ENCODE data around the gene MAP4K3.

MAP4K3 gene

DNA sequence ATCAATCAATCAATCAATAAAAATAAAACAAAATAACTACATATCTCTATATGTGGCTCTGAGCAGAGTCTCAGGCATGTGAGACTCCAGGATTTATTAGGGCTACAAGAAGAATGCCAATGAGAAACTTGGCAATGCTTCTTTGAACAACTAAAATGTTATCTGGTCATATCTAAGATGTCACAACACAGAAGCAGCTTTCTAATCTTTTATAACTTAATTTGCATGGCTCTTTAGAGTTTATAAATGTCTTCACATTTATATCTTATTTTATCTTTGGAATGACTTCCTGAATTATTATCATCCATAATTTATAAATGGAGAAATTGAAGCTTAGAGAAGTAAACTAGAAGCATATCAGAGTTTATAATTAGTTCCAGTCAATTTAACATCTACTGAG is 14.9 kb upstream of the MAP4K3 start:
- TF ChIP-seq ZNF565 (CRISPR knock-in tag; conservative IDR thresholded peaks at IDR 0.05; ENCODE audit: low read depth) (no peak), RARB (CRISPR knock-in tag; IDR thresholded peaks at IDR 0.05) (no peak), OSR1 (CRISPR knock-in tag; IDR thresholded peaks at IDR 0.05) (no peak), ISL1 (CRISPR knock-in tag; IDR thresholded peaks at IDR 0.05) (peak; percentile 94), SNAI2 (CRISPR knock-in tag; IDR thresholded peaks at IDR 0.05) (no peak), PATZ1 (CRISPR knock-in tag; IDR thresholded peaks at IDR 0.05; ENCODE audit: borderline replicate concordance) (no peak), GLIS3 (CRISPR knock-in tag; IDR thresholded peaks at IDR 0.05) (no peak), ZFP30 (CRISPR knock-in tag; IDR thresholded peaks at IDR 0.05) (no peak)
- TF ChIP-seq, protein P1, sequence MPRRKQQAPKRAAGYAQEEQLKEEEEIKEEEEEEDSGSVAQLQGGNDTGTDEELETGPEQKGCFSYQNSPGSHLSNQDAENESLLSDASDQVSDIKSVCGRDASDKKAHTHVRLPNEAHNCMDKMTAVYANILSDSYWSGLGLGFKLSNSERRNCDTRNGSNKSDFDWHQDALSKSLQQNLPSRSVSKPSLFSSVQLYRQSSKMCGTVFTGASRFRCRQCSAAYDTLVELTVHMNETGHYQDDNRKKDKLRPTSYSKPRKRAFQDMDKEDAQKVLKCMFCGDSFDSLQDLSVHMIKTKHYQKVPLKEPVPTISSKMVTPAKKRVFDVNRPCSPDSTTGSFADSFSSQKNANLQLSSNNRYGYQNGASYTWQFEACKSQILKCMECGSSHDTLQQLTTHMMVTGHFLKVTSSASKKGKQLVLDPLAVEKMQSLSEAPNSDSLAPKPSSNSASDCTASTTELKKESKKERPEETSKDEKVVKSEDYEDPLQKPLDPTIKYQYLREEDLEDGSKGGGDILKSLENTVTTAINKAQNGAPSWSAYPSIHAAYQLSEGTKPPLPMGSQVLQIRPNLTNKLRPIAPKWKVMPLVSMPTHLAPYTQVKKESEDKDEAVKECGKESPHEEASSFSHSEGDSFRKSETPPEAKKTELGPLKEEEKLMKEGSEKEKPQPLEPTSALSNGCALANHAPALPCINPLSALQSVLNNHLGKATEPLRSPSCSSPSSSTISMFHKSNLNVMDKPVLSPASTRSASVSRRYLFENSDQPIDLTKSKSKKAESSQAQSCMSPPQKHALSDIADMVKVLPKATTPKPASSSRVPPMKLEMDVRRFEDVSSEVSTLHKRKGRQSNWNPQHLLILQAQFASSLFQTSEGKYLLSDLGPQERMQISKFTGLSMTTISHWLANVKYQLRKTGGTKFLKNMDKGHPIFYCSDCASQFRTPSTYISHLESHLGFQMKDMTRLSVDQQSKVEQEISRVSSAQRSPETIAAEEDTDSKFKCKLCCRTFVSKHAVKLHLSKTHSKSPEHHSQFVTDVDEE (CRISPR knock-in tag; IDR thresholded peaks at IDR 0.05) = no peak
- no peak for ATAC-seq

DNA sequence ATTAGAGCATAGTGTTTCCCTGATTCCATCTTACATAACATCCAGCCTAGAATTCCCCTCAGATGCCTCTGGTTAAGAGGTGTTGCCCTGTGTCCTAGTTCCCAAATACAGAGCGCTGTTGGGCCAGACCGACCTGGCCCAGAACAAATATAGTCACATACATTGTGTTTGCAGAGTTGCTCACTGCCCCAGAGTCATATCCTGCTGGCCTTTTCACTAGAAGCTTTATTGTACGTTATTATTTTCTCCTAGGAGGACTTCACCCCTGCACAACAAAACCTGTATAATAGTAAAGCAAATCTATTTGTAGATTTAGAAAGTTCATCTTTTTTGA is 11.1 kb upstream of the MAP4K3 start:
- TF ChIP-seq ISL1 (CRISPR knock-in tag; IDR thresholded peaks at IDR 0.05) = no peak
- no peak for TF ChIP-seq BACH2 (CRISPR knock-in tag; IDR thresholded peaks at IDR 0.05; ENCODE audit: borderline replicate concordance)
- TF ChIP-seq ZC3H10 (CRISPR knock-in tag; IDR thresholded peaks at IDR 0.05) = no peak
- TF ChIP-seq, protein P2, sequence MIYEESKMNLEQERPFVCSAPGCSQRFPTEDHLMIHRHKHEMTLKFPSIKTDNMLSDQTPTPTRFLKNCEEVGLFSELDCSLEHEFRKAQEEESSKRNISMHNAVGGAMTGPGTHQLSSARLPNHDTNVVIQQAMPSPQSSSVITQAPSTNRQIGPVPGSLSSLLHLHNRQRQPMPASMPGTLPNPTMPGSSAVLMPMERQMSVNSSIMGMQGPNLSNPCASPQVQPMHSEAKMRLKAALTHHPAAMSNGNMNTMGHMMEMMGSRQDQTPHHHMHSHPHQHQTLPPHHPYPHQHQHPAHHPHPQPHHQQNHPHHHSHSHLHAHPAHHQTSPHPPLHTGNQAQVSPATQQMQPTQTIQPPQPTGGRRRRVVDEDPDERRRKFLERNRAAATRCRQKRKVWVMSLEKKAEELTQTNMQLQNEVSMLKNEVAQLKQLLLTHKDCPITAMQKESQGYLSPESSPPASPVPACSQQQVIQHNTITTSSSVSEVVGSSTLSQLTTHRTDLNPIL (CRISPR knock-in tag; IDR thresholded peaks at IDR 0.05; ENCODE audit: low read depth) = no peak
- TF ChIP-seq TCF4 (CRISPR knock-in tag; IDR thresholded peaks at IDR 0.05; ENCODE audit: borderline replicate concordance) = no peak
- no peak for TF ChIP-seq GLIS3 (CRISPR knock-in tag; IDR thresholded peaks at IDR 0.05)
- TF ChIP-seq ZNF70 (CRISPR knock-in tag; IDR thresholded peaks at IDR 0.05) = no peak
- no peak for TF ChIP-seq ZFP30 (CRISPR knock-in tag; IDR thresholded peaks at IDR 0.05)
- TF ChIP-seq, protein P1 (CRISPR knock-in tag; IDR thresholded peaks at IDR 0.05) = no peak
- ATAC-seq = no peak

GRCh38 chr2:39447266-39448168 is 10.4 kb upstream of the MAP4K3 start:
- no peak for ATAC-seq
- TF ChIP-seq ZC3H10 (CRISPR knock-in tag; IDR thresholded peaks at IDR 0.05) (no peak), TCF4 (CRISPR knock-in tag; IDR thresholded peaks at IDR 0.05; ENCODE audit: borderline replicate concordance) (no peak), RARB (CRISPR knock-in tag; IDR thresholded peaks at IDR 0.05) (no peak), ARNTL (CRISPR knock-in tag; IDR thresholded peaks at IDR 0.05; ENCODE audit: borderline replicate concordance, low read depth) (no peak), BACH2 (CRISPR knock-in tag; IDR thresholded peaks at IDR 0.05; ENCODE audit: borderline replicate concordance) (no peak), TOX (CRISPR knock-in tag; IDR thresholded peaks at IDR 0.05; ENCODE audit: borderline replicate concordance) (no peak), CSDC2 (CRISPR knock-in tag; IDR thresholded peaks at IDR 0.05) (no peak), ZFP30 (CRISPR knock-in tag; IDR thresholded peaks at IDR 0.05) (no peak), SNAI2 (CRISPR knock-in tag; IDR thresholded peaks at IDR 0.05) (no peak), PPARA (CRISPR knock-in tag; IDR thresholded peaks at IDR 0.05; ENCODE audit: borderline replicate concordance) (no peak), OSR1 (CRISPR knock-in tag; IDR thresholded peaks at IDR 0.05) (no peak), ZNF70 (CRISPR knock-in tag; IDR thresholded peaks at IDR 0.05) (no peak)
- TF ChIP-seq, protein P2 (CRISPR knock-in tag; IDR thresholded peaks at IDR 0.05; ENCODE audit: low read depth) = no peak
- TF ChIP-seq, protein P1 (CRISPR knock-in tag; IDR thresholded peaks at IDR 0.05) = no peak
- TF ChIP-seq, protein P3, sequence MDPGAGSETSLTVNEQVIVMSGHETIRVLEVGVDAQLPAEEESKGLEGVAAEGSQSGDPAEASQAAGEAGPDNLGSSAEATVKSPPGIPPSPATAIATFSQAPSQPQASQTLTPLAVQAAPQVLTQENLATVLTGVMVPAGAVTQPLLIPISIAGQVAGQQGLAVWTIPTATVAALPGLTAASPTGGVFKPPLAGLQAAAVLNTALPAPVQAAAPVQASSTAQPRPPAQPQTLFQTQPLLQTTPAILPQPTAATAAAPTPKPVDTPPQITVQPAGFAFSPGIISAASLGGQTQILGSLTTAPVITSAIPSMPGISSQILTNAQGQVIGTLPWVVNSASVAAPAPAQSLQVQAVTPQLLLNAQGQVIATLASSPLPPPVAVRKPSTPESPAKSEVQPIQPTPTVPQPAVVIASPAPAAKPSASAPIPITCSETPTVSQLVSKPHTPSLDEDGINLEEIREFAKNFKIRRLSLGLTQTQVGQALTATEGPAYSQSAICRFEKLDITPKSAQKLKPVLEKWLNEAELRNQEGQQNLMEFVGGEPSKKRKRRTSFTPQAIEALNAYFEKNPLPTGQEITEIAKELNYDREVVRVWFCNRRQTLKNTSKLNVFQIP (CRISPR knock-in tag; IDR thresholded peaks at IDR 0.05; ENCODE audit: borderline replicate concordance, low read depth) = no peak
